Loucy (cell line): ENCODE data around the gene KIF16B.

Source experiments
- H2AFZ ChIP-seq: fragments of 200-600 bp; sonication (generic); 2 replicates; pipeline ENCODE4 v1.6.0; 2016; ENCODE audit warnings: antibody characterized with exemption, mild to moderate bottlenecking, low read length, moderate library complexity
- H3F3A ChIP-seq: fragments of 200-600 bp; 2 replicates; pipeline ENCODE4 v1.6.0; 2016; ENCODE audit warnings: antibody characterized with exemption, low read depth, mild to moderate bottlenecking
- H3K27me3 ChIP-seq: fragments of 200-600 bp; sonication (generic); 2 replicates; pipeline ENCODE4 v1.6.1; 2014; ENCODE audit warnings: low read length, mild to moderate bottlenecking; ENCODE audit not compliant: insufficient read depth, poor library complexity, severe bottlenecking
- H3K36me3 ChIP-seq: fragments of 200-600 bp; sonication (generic); 2 replicates; pipeline ENCODE4 v1.6.1; 2016; ENCODE audit warnings: low read length; ENCODE audit not compliant: insufficient read depth
- H3K4me1 ChIP-seq: fragments of 200-600 bp; sonication (generic); 2 replicates; pipeline ENCODE4 v1.5.1; 2014; ENCODE audit warnings: low read length, mild to moderate bottlenecking; ENCODE audit not compliant: insufficient read depth, poor library complexity, severe bottlenecking
- H3K4me2 ChIP-seq: fragments of 200-600 bp; sonication (generic); 2 replicates; pipeline ENCODE4 v1.6.0; 2014; ENCODE audit warnings: antibody characterized with exemption, low read length, low read depth, mild to moderate bottlenecking; ENCODE audit not compliant: poor library complexity, severe bottlenecking
- H3K4me3 ChIP-seq: fragments of 200-600 bp; sonication (generic); 2 replicates; pipeline ENCODE4 v1.5.1; 2014; ENCODE audit warnings: low read length, mild to moderate bottlenecking, mixed read lengths; ENCODE audit not compliant: poor library complexity, severe bottlenecking
- H3K79me2 ChIP-seq: fragments of 200-600 bp; sonication (generic); 2 replicates; pipeline ENCODE4 v1.6.1; 2014; ENCODE audit warnings: low read length; ENCODE audit not compliant: insufficient read depth
- H3K9ac ChIP-seq: fragments of 200-600 bp; sonication (generic); 2 replicates; pipeline ENCODE4 v1.6.0; 2014; ENCODE audit warnings: mild to moderate bottlenecking, low read depth, low read length, moderate library complexity; ENCODE audit not compliant: poor library complexity, severe bottlenecking
- H3K9me2 ChIP-seq: fragments of 200-600 bp; sonication (generic); replicated peaks from 2 replicates; pipeline ENCODE4 v1.6.1; 2016; ENCODE audit warnings: low read depth, low read length, mixed read lengths
- H3K9me3 ChIP-seq: fragments of 200-600 bp; sonication (generic); 2 replicates; pipeline ENCODE4 v1.6.1; 2014; ENCODE audit warnings: mild to moderate bottlenecking, antibody characterized with exemption, low read length, low read depth; ENCODE audit not compliant: insufficient read depth
- H4K20me1 ChIP-seq: fragments of 200-600 bp; sonication (generic); 2 replicates; pipeline ENCODE4 v1.6.0; 2014; ENCODE audit warnings: antibody characterized with exemption, low read length, mild to moderate bottlenecking; ENCODE audit not compliant: insufficient read depth, poor library complexity, severe bottlenecking
- EZH2phosphoT487 ChIP-seq: fragments of 200-600 bp; IDR thresholded peaks from 2 replicates; pipeline ENCODE4 v1.6.1; 2018; ENCODE audit warnings: antibody characterized with exemption, mild to moderate bottlenecking, moderate library complexity, borderline replicate concordance
- TF ChIP-seq, protein P1 (sequence below): fragments of 200-600 bp; sonication (generic); conservative IDR thresholded peaks from 2 replicates; pipeline ENCODE4 v1.5.1; 2014; ENCODE audit warnings: mild to moderate bottlenecking, antibody characterized with exemption, low read length

Gene KIF16B

GRCh38 chr20:16317445-16318362, 255.5 kb downstream of the KIF16B start:
- H3K4me2 ChIP-seq: no peak overlapping the region

GRCh38 chr20:16316513-16316912, 256.7 kb downstream of the KIF16B start:
- Histone ChIP-seq H4K20me1 (no peaks in the 10 kb centered on the region), H3K27me3 (no peaks in the 10 kb centered on the region), H3F3A (no peaks in the 10 kb centered on the region), H3K4me3 (no peak overlapping the region), H3K9me3 (no peaks in the 10 kb centered on the region), H3K79me2 (no peaks in the 10 kb centered on the region), H3K36me3 (no peaks in the 10 kb centered on the region), H3K4me1 (no peaks in the 10 kb centered on the region), H3K9ac (no peak overlapping the region), H2AFZ (no peak overlapping the region), H3K4me2 (no peak overlapping the region), H3K9me2 (no peaks in the 10 kb centered on the region)
- TF ChIP-seq, protein P1, sequence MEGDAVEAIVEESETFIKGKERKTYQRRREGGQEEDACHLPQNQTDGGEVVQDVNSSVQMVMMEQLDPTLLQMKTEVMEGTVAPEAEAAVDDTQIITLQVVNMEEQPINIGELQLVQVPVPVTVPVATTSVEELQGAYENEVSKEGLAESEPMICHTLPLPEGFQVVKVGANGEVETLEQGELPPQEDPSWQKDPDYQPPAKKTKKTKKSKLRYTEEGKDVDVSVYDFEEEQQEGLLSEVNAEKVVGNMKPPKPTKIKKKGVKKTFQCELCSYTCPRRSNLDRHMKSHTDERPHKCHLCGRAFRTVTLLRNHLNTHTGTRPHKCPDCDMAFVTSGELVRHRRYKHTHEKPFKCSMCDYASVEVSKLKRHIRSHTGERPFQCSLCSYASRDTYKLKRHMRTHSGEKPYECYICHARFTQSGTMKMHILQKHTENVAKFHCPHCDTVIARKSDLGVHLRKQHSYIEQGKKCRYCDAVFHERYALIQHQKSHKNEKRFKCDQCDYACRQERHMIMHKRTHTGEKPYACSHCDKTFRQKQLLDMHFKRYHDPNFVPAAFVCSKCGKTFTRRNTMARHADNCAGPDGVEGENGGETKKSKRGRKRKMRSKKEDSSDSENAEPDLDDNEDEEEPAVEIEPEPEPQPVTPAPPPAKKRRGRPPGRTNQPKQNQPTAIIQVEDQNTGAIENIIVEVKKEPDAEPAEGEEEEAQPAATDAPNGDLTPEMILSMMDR: no peak
- TF ChIP-seq EZH2phosphoT487: no peak

More at GRCh38 chr20:16317445-16318362, 255.5 kb downstream of the KIF16B start:
- TF ChIP-seq EZH2phosphoT487: no peak
- TF ChIP-seq, protein P1: no peak
- H3K4me1 ChIP-seq: no peaks in the 10 kb centered on the region
- no peak overlapping the region for H2AFZ ChIP-seq
- no peaks in the 10 kb centered on the region for H3K9me3 ChIP-seq
- no peaks in the 10 kb centered on the region for H3K79me2 ChIP-seq
- H3K27me3 ChIP-seq: no peaks in the 10 kb centered on the region
- H3K9ac ChIP-seq: no peak overlapping the region
- no peaks in the 10 kb centered on the region for H3F3A ChIP-seq
- no peaks in the 10 kb centered on the region for H3K9me2 ChIP-seq
- H3K4me3 ChIP-seq: no peak overlapping the region
- no peaks in the 10 kb centered on the region for H3K36me3 ChIP-seq
- H4K20me1 ChIP-seq: no peaks in the 10 kb centered on the region

GRCh38 chr20:16314748-16315159, 258.5 kb downstream of the KIF16B start:
- no peaks in the 10 kb centered on the region for H3K9me2 ChIP-seq
- H3K36me3 ChIP-seq: no peaks in the 10 kb centered on the region
- H3F3A ChIP-seq: no peaks in the 10 kb centered on the region
- no peaks in the 10 kb centered on the region for H3K79me2 ChIP-seq
- H2AFZ ChIP-seq: no peak overlapping the region
- no peaks in the 10 kb centered on the region for H3K9me3 ChIP-seq
- TF ChIP-seq, protein P1: no peak
- TF ChIP-seq EZH2phosphoT487: no peak
- no peaks in the 10 kb centered on the region for H3K4me1 ChIP-seq
- H3K9ac ChIP-seq: no peak overlapping the region
- no peak overlapping the region for H3K4me2 ChIP-seq
- H4K20me1 ChIP-seq: no peaks in the 10 kb centered on the region
- H3K4me3 ChIP-seq: no peak overlapping the region
- no peaks in the 10 kb centered on the region for H3K27me3 ChIP-seq
